GM21526 (cell line): ENCODE results near the gene ZNF853.

Experiments used
- ATAC-seq: cut with Tn5 transposase; IDR thresholded peaks from one replicate; pipeline ENCODE4 v1.9.1; 2021; ENCODE audit warnings: moderate library complexity; ENCODE audit not compliant: unreplicated experiment, low FRiP score

ZNF853 gene

DNA sequence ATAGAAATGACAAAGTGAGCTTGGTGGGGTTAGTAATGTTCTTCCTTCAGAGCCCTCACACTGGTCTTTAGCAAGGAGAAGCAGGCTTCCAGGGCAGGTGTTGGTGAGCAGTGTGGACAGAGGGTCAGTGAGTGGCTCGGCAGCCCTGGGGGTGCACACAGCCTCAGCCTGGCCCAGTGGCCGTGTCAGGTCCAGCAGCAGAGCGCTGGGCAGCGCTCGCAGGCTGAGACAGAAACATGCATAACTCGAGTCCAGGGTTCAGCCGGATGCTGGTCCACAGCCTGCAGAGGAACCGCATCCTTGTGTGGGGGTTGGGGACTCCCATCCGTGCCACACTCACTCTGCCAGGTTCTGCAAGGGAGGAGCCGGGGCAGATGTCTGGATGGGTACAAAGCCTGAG is 11.0 kb upstream of the ZNF853 start:
- ATAC-seq: no peak

DNA sequence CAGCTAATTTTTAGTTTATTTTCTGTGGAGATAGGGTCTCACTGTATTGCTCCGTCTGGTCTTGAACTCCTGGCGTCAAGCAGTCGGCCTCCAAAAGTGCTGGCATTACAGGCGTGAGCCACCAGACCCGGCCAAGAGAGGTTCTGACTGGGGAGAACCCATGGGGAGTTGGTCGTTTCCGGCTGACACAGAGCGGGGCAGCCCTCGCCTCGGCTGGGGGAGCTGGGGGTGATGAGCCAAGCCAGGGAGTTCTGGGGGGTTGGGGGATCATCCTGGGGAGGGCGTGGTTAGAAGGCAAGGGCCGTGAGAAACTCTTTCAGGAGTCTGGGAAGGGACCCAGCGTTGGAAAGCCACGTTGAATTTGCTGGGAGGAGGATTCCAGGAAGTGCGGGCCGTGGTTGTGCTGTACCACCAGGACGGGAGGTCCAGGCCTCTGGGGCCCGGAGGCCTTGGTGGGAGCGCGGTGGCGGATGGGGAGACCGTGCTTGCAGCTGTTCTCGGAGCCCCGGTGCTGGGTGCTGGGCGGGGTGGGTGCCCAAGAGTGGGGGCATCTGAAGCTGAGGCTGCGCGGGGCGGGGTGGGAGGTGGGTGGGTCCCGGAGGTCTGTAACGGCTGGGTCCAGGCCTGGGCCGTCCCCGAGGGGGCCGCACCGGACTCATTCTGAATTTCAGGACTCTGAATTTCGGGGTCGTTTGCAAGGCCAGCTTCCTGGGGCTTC is 8.4 kb upstream of the ZNF853 start:
- ATAC-seq: no peak

DNA sequence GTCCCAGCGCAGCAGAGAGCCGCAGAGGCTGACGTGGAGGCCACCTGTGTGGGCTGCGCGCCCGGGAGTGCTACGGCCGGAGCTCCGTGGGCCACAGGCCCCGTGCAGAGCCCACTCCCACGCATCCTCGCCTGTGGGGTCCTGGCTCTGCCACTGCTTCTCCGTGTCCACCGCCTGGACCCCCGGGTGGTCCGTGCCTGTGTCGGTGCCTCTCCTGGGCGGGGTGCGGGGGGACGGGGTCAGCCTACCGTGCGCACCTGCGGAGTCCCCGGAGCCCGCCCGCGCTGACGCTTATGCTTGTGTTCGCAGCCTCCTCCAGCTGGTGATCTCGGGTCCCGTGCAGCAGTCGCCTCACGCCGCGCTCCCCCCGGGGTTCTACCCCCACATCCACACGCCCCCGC is 7.8 kb upstream of the ZNF853 start:
- ATAC-seq: no peak

DNA sequence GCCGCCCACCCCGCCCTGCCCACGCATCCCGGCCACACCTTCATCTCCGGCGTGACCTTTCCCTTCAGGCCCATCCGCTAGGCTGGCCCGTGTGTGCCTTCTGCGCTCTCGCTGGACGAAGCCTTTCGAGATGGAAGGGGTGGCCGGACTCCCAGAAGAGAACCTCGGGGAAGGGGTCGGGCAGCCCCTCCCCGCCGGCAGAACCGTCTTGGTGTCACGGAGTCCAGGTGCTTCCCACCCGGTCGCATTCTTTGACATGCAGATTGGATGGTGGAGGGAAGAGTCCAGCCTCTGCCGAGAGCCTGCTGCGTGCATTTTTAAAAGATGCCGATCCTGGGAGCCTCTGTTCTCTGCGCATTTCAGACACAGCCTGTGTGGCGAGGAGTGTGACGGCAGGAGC is 7.3 kb upstream of the ZNF853 start:
- ATAC-seq: no peak

DNA sequence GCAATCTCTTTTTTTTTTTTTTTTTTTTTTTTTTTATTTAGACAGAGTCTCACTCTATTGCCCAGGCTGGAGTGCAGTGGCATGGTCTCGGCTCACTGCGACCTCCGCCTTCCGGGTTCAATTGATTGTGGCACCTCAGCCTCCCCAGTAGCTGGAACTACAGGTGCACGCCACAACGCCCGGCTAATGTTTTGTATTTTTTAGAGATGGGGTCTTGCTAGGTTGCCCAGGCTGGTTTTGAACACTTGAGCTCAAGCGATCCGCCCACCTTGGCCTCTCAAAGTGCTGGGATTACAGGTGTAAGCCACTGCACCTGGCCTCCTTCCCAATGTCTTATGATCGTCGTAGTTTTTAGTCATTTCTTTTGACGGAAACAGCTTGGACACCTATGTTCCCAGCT is 6.6 kb upstream of the ZNF853 start:
- ATAC-seq: no peak

DNA sequence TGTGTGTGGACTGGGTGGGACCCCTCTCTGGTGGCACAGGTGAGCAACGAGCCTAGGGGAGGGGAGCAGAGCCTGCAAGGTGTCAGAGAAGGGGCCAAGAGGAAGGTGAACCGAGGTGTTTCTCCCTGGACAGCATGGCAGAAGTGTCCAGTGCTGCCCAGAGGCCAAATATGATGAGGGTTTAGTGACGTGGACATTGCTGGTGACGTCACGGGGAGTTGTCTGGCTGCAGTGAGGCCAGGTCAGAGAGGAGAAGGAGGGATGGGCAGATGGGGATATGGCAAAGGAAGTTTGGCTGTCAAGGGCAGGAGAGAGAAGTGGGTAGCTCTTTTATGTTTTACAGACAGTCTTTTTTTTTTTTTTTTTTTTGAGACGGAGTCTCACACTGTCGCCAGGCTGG is 2.6 kb upstream of the ZNF853 start:
- no peak for ATAC-seq

DNA sequence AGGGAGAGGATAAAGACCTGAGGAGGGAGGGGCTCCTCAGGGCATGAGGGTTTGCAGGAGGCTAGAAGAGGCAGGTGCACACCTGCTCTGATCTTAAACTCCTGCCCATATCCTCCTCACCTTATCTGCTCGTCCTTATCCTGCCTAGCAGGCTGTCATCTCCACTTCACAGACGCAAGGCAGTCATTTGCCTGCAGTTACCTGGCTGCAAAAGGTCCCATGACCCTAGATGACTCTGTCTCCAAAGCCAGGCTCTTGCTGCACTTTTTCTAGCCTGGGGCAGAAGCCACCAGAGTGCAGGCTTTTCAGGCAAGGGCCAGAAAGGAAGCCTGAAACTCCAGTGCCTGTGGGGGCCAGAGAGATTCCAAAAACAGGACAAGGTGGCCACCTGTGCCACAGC is 1.7 kb upstream of the ZNF853 start:
- ATAC-seq: no peak

DNA sequence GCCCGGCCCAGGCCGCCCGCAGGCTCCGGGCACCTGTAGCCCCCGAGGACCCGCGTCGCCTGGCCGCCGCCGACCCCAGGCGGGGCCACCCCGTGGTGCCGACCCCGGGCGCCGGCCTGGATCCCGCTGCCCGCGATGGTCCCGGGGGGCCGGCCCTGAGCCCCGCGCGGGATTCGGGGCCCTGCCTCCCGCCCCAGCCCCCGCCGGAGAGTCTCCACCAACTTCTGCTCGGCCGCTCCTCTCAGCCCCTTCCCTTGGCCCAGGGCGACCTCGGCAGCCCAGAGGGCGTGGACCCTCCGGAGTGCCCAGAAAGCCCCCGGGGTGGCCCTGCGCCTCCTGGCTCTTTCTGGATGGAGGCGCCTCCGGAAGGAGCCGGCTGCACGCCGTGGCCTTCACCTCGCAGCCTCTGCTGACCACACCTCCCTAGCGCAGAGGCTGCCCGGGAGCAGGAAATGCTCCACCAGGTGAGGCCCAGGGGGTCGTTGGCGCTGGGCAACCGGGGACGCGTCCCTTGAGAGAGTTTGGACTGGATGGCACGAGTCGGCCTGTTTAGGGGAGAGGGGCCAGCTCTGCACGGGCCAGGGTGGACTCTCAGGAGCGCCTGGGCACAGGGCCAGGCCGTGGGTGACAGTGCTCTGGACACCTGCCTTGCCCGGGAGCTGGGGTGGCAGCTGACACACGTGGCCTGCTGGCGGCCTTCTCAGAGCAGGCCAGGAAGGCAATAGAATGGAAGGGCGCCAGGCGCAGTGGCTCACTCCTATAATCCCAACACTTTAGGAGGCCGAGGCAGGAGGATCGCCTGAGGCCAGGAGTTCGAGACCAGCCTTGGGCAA is 529 bp downstream of the ZNF853 start:
- no peak for ATAC-seq

DNA sequence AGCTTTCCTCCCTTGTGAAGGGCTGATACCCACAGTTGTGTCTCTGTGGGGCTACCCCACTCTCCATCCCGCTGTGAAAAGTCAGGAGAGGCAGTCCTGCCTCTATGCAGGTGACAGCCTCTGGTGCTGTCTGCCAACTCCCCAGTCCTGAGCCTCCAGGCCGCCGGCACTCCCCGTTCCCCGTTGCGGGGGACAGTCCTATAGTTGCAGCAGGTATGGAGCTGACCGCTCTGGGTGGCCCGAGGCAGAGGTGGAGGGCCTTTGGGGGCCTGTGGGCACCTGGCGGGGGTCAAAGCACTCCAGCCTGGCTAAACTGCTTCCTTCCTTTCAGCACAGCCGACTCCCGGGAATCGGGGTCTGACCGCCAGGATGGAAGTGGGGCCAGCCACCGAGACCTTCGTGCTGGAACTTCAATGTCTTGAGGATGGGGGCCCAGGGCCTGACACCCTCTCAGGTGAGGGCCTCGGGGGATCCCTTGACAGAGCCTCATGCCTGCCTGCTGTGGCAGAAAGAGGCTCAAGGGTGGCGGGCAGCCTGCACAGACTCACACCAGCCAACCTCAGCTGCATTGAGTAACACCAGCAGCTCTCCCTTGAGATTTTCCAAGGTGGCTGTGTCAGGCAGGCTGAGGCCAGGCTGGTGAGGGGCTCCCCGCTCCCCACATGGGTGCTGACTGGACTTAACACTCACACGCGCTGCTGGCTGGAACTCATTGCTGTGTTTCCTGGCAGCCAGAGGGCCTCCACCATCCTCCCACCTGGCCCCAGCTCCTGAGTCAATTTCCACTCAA is 1.6 kb downstream of the ZNF853 start:
- ATAC-seq: no peak

DNA sequence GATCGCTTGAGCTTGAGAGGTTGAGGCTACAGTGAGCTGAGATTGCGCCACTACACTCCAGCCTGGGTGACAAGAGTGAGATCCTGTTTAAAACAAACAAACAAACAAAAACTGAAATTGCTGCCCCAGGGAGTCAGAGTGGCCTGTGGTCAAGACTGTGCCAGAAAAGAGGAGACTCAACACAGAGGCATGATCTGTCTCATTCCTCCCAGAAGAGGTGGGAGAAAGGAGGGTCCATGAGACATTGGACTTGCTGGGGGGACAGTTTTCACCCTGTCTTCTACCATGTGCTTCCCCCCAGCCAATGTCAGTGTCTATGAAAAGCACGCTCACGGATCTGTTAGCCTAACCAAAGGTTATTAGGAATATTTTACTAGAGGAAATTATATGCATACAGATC is 3.2 kb downstream of the ZNF853 start:
- no peak for ATAC-seq

DNA sequence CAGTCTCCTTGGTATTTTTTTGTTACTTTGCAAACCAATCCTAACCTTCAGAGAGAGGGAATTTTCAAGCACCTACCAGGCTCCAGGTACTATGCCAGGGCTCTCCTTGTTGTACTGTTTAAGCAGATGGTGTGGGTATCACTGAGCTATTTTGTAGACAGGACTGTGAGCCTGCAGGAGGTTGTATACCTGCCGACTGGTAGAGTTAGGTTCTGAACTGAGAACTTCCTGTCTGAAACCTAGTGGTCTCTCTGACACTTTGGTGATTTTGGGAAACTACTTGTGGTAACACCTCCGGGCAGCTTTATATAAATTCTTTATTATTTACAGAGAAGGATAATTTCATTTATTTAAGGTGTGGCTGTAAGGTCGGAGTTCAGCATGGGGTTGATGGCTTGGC is 4.6 kb downstream of the ZNF853 start:
- ATAC-seq: no peak

DNA sequence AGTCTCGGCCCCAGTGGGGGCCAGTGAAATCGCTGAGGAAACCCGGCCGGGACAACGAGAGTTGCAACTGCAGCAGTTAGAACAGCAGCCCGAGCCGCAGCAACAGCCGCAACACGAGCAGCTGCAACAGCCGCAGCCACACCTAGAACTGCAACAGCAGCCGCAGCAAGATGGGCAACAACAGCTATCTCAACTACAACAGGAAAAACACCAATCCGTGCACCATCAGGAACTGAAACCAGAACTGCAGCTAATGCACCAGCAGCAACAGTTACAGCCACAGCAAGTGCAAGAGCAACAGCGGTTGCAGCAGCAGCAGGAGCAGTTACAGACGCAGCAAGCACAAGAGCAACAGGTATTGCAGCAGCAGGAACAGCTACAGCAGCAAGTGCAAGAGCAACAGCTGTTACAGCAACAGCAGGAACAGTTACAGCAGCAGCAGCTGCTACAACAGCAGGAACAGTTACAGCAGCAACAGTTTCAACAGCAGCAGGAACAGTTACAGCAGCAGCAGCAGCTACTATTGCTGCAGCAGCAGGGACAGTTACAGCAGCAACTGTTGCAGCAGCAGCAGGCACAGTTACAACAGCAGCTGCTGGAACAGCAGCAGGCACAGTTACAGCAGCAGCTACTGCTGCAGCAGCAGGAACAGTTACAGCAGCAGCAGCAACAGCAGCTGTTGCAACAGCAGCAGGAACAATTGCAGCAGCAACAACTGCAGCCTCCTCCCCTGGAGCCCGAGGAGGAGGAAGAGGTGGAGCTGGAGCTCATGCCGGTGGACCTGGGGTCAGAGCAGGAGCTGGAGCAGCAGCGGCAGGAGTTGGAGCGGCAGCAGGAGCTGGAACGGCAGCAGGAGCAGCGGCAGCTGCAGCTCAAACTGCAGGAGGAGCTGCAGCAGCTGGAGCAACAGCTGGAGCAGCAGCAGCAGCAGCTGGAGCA is 6.1 kb downstream of the ZNF853 start:
- no peak for ATAC-seq

DNA sequence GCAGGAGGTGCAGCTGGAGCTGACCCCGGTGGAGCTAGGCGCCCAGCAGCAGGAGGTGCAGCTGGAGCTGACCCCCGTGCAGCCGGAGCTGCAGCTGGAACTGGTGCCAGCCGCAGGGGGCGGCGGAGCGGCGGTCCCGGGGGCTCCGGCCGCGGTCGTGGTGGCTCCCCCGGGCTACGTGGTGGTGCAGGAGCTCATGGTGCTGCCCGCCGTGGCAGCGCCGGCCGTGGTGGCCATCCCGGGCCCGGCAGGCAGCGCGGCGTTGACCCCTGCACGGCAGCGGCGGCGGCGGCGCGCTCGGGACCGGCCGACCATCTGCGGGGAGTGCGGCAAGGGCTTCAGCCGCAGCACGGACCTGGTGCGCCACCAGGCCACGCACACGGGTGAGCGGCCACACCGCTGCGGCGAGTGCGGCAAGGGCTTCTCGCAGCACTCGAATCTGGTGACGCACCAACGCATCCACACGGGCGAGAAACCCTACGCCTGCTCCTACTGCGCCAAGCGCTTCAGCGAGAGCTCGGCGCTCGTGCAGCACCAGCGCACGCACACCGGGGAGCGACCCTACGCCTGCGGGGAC is 6.8 kb downstream of the ZNF853 start:
- ATAC-seq: no peak

DNA sequence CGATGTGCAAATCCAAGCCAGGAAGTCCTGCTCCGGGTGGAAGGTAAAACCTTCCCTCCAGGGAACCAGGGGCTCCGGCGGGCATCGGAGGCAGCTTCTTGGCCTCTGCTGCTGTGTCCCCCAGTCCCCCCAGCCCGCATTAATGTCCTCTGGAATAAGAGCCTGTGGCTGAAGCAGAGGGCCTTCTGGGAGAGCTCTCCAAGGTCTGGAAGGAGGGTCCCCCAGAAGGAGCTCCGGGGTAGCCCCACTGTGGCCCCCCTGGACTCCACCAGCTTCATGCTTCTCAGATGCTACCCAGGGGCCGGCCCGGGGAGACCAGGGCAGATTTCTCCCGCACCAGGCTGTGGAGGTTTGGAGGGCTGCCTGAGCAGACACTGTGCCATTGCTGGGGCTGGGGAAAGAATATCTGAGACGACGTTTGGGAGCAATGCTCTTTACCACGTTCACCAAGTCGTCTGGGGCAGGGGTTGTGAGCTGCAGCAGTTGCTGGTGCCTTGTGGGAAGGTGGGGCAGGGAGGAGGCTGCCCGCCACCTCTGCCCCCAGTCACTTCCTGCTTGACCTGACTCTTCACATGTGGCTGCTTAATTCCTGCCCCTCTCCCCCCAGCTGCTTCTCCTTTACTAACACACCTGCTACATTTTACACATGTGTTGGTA is 8.3 kb downstream of the ZNF853 start:
- no peak for ATAC-seq

DNA sequence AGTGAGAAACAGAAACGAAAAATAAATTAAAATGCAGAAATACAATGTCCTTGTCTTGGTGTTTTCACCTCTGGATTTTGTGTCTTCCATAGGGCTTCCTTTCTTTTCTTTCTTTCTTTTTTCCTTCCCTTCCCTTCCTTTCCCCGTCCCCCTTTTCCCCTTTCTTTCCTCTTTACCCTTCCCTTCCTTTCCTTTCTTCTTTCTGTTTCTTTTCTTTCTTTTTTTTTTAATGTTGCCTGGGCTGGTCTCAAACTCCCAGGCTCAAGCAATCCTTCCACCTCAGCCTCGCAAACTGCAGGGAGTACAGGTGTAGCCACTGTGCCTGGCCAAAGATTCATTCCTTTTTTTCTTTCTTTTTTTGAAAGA is 8.8 kb downstream of the ZNF853 start:
- no peak for ATAC-seq

DNA sequence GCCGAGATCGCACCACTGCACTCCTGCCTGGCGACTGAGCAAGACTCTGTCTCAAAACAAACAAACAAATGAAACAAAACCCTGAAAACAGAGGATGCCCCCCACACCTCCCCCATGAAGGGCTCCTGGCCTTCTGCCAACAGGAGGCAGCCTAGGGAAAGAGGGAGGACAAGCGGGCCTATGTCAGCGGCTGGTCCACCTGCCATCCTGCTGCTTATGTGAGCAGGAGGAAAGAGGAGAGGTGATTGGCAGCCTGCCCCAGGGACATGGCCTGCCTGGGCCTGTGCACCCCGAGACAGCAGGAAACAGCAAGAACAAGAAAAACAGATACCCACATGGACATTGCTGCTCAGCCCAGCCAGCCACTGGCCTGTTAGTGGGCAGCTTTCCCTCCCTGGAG is 12.6 kb downstream of the ZNF853 start:
- ATAC-seq: no peak

DNA sequence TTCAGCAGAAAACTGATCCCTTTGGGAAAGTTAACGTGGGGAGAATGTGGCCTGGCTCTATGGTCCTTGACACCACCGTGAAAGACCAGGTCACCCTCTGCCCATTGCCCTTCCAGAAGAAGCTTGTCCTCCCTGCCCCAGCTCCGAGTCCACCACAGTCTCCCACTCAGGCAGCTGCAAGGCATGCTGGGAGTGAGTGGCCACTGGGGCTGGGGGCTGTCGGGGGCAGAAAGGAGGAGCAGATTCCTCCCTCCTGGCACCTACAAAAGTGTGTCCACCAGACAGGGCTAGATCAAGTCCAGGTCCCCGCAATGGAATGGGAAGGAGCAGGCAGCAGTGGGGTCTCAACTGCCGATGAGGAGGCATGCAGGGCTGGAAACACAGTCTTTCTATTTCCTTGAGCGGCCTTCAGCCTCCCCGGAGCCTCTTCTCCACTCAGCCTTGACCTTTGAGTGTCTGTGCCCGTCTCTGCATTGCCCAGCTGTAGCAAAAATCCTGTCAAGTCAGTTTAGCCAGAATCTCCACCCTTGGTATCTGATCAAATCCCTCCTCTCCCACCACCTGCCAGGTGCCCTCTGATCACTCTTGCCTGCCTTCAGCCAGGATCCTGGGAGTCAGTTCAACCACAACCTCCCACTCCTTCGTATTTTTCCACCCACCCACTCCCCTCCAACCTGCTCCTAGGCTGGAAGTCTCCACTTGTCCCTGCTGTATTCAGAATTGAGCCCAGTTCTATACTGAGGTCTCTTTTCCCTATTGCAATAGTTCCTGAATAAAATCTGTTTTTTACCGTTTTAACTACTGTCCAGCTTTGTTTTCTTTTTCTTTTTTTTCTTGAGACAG is 14.8 kb downstream of the ZNF853 start:
- no peak for ATAC-seq

DNA sequence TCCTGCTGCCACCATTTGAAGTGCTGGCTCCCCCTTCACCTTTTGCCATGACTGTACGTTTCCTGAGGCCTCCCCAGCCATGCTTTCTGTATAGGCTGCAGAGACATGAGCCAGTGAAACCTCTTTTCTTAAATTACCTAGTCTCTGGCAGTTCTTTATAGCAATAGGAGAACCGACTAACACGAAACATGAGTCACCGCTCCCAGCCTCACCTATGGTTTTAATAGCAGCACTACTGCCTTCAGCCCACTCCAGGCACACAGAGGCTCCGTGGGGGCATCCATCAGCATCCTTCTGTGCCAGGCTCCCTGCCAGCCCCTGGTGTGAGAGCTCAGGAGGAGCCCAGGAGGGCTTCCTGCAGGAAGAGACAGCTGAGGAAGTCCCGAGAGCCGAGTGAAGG is 16.2 kb downstream of the ZNF853 start:
- ATAC-seq: no peak

DNA sequence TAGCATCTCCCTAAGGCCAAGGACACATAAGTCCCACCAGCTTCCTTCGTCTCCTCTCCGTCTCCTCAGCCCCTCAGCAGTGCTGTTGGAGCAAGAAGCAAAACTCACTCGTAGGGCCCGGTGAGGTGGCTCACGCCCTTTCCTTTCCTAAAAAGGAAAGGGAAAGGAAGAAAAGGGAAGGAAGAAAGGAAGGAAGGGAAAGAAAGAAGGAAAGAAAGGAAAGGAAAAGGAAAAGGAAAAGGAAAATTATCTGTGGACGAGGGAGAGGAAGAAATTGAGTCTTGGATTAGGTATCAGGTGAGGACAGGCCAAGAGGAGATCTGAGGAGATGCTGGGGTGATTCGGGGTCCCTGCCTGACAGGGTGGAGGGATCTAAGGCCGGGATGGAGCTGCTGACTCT is 18.6 kb downstream of the ZNF853 start:
- ATAC-seq: no peak
